Measurements from ENCODE around the gene PSMC3.

Gene PSMC3

DNA sequence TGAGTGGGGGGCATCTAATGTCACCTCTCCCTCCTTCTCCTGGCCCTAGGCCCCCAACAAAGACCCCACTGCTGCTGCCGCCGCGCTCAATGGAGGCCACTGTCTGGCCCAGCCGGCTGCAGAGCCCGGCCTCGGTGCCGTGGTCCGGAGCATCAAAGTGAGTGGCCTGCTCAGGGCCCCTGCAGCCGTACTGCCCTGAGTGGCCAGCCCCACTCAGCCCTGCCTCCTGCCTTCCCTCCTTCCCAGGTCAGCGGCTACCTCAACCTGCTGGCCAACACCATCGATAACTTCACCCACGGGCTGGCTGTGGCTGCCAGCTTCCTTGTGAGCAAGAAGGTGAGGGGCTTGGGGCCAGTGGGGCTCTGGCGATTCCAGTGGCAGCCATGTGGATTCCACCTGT, 12.9 kb downstream of the PSMC3 start:
- TF ChIP-seq, protein P1, sequence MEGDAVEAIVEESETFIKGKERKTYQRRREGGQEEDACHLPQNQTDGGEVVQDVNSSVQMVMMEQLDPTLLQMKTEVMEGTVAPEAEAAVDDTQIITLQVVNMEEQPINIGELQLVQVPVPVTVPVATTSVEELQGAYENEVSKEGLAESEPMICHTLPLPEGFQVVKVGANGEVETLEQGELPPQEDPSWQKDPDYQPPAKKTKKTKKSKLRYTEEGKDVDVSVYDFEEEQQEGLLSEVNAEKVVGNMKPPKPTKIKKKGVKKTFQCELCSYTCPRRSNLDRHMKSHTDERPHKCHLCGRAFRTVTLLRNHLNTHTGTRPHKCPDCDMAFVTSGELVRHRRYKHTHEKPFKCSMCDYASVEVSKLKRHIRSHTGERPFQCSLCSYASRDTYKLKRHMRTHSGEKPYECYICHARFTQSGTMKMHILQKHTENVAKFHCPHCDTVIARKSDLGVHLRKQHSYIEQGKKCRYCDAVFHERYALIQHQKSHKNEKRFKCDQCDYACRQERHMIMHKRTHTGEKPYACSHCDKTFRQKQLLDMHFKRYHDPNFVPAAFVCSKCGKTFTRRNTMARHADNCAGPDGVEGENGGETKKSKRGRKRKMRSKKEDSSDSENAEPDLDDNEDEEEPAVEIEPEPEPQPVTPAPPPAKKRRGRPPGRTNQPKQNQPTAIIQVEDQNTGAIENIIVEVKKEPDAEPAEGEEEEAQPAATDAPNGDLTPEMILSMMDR (conservative IDR thresholded peaks at IDR 0.05; ENCODE audit: low read length), result no peak
- H3K4me3 ChIP-seq (ENCODE audit: low read length), result no peak overlapping the region

DNA sequence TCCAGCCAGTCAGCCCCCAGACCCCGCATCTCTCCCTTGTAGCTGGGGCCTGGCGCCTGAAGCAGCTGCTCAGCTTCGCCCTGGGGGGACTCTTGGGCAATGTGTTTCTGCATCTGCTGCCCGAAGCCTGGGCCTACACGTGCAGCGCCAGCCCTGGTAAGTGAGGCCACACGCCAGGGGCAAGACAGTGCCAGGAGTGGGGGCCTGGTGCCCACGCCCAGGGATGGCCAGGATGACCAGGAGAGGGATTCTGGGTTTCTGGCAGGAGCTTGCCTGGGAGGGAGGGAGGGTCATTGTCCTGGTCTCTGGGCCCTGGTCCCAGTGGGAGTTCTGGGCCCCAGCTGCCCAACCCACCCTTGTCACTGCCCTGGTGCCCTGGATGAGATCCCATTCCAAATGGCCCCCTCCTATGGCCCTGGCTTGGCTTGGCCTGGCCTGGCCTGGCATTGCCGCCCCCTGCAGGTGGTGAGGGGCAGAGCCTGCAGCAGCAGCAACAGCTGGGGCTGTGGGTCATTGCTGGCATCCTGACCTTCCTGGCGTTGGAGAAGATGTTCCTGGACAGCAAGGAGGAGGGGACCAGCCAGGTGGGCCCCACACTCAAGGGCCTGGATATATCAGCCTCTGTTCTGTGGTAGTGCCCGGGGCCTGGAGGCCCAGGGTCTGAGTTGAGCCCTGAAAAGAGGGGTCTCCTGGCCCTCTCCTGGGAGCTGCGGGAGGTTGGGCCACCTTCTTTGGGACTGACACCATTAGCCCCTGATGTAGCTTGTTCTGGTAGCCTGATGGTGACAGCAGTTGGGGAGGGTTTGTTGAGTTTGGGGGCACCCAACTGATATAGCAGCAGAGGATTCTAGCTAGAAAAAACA, 14.1 kb downstream of the PSMC3 start:
- TF ChIP-seq, protein P1 (conservative IDR thresholded peaks at IDR 0.05; ENCODE audit: low read length), result peak; percentile 65
- no peak overlapping the region for H3K4me3 ChIP-seq (ENCODE audit: low read length)
- DNase-seq (ENCODE audit: low read depth), result peak; percentile 39

More for the DNA sequence above, 12.9 kb downstream of the PSMC3 start:
- no peak for DNase-seq (ENCODE audit: low read depth)

DNA sequence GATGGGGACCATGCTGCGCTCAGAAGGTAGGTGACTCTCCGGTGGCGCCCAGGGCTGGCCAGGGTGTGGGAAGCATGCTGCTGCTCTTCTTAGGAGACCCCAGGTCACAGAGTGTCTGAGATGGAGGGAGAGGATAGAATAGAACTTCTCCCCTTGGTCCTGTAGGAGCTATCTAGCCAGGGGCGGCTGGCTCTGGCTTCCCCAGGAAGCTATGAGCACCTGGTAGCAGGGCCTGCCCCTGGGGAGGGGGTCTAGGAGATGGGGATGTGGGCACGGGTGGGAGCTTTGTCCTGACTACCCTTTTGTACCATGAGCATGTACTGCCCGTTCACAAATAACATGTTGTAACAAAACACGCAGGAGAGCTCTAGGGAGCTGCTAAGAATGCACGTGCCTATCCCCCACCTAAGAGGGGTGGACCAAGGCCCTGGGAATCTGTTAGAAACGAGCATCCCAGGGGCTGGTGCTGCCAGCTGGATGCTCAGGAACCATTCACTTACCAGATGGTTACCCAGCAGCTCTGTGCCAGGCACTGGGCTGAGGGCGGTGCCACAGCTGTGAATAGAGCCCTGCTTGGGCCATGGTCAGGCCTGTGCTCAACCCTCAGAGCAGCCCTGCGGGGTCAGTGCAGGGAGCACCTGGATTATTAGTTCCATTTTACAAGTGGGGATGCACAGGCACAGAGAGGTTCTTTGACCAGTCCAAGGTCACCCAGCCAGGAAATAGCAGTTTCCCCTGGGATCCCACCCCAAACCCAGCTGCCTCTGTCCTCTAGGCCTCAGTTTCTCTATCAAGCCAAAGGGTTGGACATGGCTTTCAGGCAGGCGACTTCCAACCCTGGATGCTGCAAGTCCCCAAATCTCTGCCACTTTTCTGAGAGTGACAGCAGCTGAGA, 15.6 kb downstream of the PSMC3 start:
- no peak for DNase-seq (ENCODE audit: low read depth)
- TF ChIP-seq, protein P1 (conservative IDR thresholded peaks at IDR 0.05; ENCODE audit: low read length), result no peak
- peak overlapping the region; percentile 98 for H3K4me3 ChIP-seq (ENCODE audit: low read length)

GRCh38 chr11:47409440-47410369, 16.5 kb downstream of the PSMC3 start:
- peak; percentile 22 for DNase-seq (ENCODE audit: low read depth)
- TF ChIP-seq, protein P1 (conservative IDR thresholded peaks at IDR 0.05; ENCODE audit: low read length), result no peak
- H3K4me3 ChIP-seq (ENCODE audit: low read length), result peak overlapping the region; percentile 98

DNA sequence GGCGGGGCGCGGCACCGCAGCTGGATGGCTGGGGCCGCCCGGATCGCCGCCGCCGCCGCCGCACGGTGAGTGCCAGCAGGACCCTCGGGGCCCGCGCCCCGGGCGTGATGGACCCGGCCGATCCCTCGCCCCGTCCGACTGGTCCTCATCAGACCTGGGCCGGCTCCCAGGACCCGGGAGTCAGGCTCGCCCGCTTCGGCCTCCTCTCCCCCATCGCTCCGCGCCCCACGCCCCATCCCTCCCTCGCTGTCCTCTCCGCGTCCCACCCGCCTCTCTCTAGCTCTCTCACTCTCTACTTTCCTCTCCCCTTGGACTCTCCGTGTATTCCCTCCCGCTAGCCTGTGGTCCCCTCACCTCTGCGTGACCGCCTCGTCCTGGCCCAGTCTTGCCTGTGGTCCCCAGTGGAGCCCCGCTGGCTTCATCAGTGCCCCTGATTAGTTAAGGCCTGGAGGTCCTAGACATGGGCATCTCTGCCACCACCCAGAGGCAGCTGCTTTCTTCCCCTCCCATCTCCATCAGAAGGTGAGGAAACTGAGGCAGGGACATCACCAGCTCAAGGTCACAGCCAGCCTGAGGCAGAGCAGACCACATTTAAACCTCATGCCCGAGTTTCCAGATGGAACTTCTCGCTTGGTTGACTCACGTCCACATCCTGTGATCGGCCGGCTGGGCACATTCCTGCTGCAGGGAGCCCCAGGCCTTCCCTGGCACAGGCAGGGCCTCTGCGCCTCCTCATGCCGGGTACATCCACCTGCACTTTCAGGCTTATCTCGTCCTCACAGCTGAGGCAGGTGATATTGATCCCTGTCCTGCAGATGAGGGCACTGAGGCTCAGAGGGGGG, 17.4 kb downstream of the PSMC3 start:
- peak overlapping the region; percentile 98 for H3K4me3 ChIP-seq (ENCODE audit: low read length)
- peak; percentile 87 for DNase-seq (ENCODE audit: low read depth)
- TF ChIP-seq, protein P1 (conservative IDR thresholded peaks at IDR 0.05; ENCODE audit: low read length), result peak; percentile 7; the same call in 1 of the 2 replicates
